WTC11 (cell line): ENCODE measurements around the gene CNTN1. TPM values are rescaled to one million over a fixed set of nuclear protein-coding genes. Genes with fewer than 3 reads are reported as not detected.

Source experiments
- ATAC-seq: fragments of 200-7000 bp; cut with Tn5 transposase; 2 replicates; pipeline ENCODE4 v1.10.0; 2021; ENCODE audit warnings: mild to moderate bottlenecking, moderate library complexity
- CTCF ChIA-PET: fragments of 300-600 bp; sonication (Branson Sonifier 250); formaldehyde crosslinking; loops from one replicate; lab custom pipeline; 2021; ENCODE audit warnings: antibody characterized with exemption; lab: Charles Lee
- POLR2A ChIA-PET: fragments of 350-600 bp; sonication (Branson Sonifier 250); formaldehyde crosslinking; loops from one replicate; lab custom pipeline; 2021; ENCODE audit warnings: antibody characterized with exemption; lab: Charles Lee
- DNase-seq: peaks from one replicate; pipeline ENCODE4 v3.0.0; 2021; ENCODE audit warnings: low spot score
- H3K27ac Mint-ChIP-seq: 2 replicates; pipeline ENCODE4 v1.8.0; 2021; ENCODE audit warnings: mixed read lengths
- H3K27me3 Mint-ChIP-seq: 2 replicates; pipeline ENCODE4 v1.8.0; 2021; ENCODE audit warnings: low read depth, mild to moderate bottlenecking, moderate library complexity, mixed read lengths
- H3K36me3 Mint-ChIP-seq: 2 replicates; pipeline ENCODE4 v1.8.0; 2021; ENCODE audit warnings: mixed read lengths
- H3K4me1 Mint-ChIP-seq: 2 replicates; pipeline ENCODE4 v1.8.0; 2022; ENCODE audit warnings: mixed read lengths
- H3K4me3 Mint-ChIP-seq: 2 replicates; pipeline ENCODE4 v1.8.0; 2021; ENCODE audit warnings: mild to moderate bottlenecking, moderate library complexity, mixed read lengths
- H3K9me3 Mint-ChIP-seq: 2 replicates; pipeline ENCODE4 v1.8.0; 2021; ENCODE audit warnings: mixed read lengths
- ATF3 ChIP-seq: sonication (generic); formaldehyde crosslinking; conservative IDR thresholded peaks from 2 replicates; pipeline ENCODE4 v1.8.1; 2022; ENCODE audit warnings: mild to moderate bottlenecking, missing genetic modification reagents
- CREB1 ChIP-seq: sonication (generic); formaldehyde crosslinking; IDR thresholded peaks from 2 replicates; pipeline ENCODE4 v1.8.0; 2023; ENCODE audit warnings: mild to moderate bottlenecking, missing genetic modification reagents
- CREM ChIP-seq: sonication (generic); formaldehyde crosslinking; IDR thresholded peaks from 2 replicates; pipeline ENCODE4 v1.8.1; 2022; ENCODE audit warnings: mild to moderate bottlenecking, missing genetic modification reagents, moderate library complexity
- ESRRA ChIP-seq: sonication (generic); formaldehyde crosslinking; IDR thresholded peaks from 2 replicates; pipeline ENCODE4 v1.8.1; 2022; ENCODE audit warnings: mild to moderate bottlenecking, missing genetic modification reagents, borderline replicate concordance
- IRF2 ChIP-seq: sonication (generic); formaldehyde crosslinking; IDR thresholded peaks from 2 replicates; pipeline ENCODE4 v1.8.0; 2022; ENCODE audit warnings: low read depth, missing genetic modification reagents, borderline replicate concordance
- JAZF1 ChIP-seq: fragments of 250-450 bp; sonication (Bioruptor Pico); IDR thresholded peaks from 2 replicates; pipeline ENCODE4 v1.9.0; 2021; ENCODE audit warnings: moderate library complexity, mild to moderate bottlenecking, inconsistent platforms
- MYBL2 ChIP-seq: sonication (generic); formaldehyde crosslinking; IDR thresholded peaks from 2 replicates; pipeline ENCODE4 v1.8.1; 2023; ENCODE audit warnings: mild to moderate bottlenecking, moderate library complexity, missing genetic modification reagents
- NFATC4 ChIP-seq: fragments of 250-450 bp; sonication (Bioruptor Pico); IDR thresholded peaks from 2 replicates; pipeline ENCODE4 v1.9.0; 2021; ENCODE audit warnings: mild to moderate bottlenecking
- NFE2L1 ChIP-seq: sonication (generic); formaldehyde crosslinking; IDR thresholded peaks from 2 replicates; pipeline ENCODE4 v1.8.1; 2023; ENCODE audit warnings: missing genetic modification reagents
- NR1H2 ChIP-seq: sonication (generic); formaldehyde crosslinking; IDR thresholded peaks from 2 replicates; pipeline ENCODE4 v1.9.0; 2021; ENCODE audit warnings: mild to moderate bottlenecking, moderate library complexity, missing genetic modification reagents
- OVOL2 ChIP-seq: fragments of 250-450 bp; sonication (Bioruptor Pico); IDR thresholded peaks from 2 replicates; pipeline ENCODE4 v1.9.0; 2021; ENCODE audit warnings: mild to moderate bottlenecking, borderline replicate concordance
- RELA ChIP-seq: sonication (generic); formaldehyde crosslinking; IDR thresholded peaks from 2 replicates; pipeline ENCODE4 v1.8.1; 2022; ENCODE audit warnings: missing genetic modification reagents, mild to moderate bottlenecking, borderline replicate concordance
- SOX15 ChIP-seq: fragments of 250-450 bp; sonication (Bioruptor Pico); IDR thresholded peaks from 2 replicates; pipeline ENCODE4 v1.9.0; 2021; ENCODE audit warnings: mild to moderate bottlenecking
- TEAD4 ChIP-seq: sonication (generic); formaldehyde crosslinking; IDR thresholded peaks from 2 replicates; pipeline ENCODE4 v1.8.0; 2022; ENCODE audit warnings: mild to moderate bottlenecking, missing genetic modification reagents
- USF1 ChIP-seq: sonication (generic); formaldehyde crosslinking; IDR thresholded peaks from 2 replicates; pipeline ENCODE4 v1.8.0; 2022; ENCODE audit warnings: mild to moderate bottlenecking, missing genetic modification reagents
- USF2 ChIP-seq: sonication (generic); formaldehyde crosslinking; IDR thresholded peaks from 2 replicates; pipeline ENCODE4 v1.8.1; 2023; ENCODE audit warnings: mild to moderate bottlenecking, missing genetic modification reagents, moderate library complexity
- ZNF121 ChIP-seq: sonication (generic); formaldehyde crosslinking; IDR thresholded peaks from 2 replicates; pipeline ENCODE4 v1.8.0; 2023; ENCODE audit warnings: missing genetic modification reagents
- ZNF219 ChIP-seq: sonication (generic); formaldehyde crosslinking; IDR thresholded peaks from 2 replicates; pipeline ENCODE4 v1.8.0; 2023; ENCODE audit warnings: missing genetic modification reagents, mild to moderate bottlenecking, borderline replicate concordance
- ZNF425 ChIP-seq: fragments of 250-450 bp; sonication (Bioruptor Pico); conservative IDR thresholded peaks from 2 replicates; pipeline ENCODE4 v1.9.0; 2021; ENCODE audit warnings: mild to moderate bottlenecking
- total RNA-seq: library from RNA; stranded (reverse); gene quantifications from 3 replicates; pipeline ENCODE4 v1.2.3, GENCODE V29; 2021
- TF ChIP-seq, protein P1 (sequence below): fragments of 250-450 bp; sonication (Bioruptor Pico); IDR thresholded peaks from 2 replicates; pipeline ENCODE4 v1.9.0; 2021; ENCODE audit warnings: mild to moderate bottlenecking
- TF ChIP-seq, protein P2 (sequence below): sonication (generic); formaldehyde crosslinking; IDR thresholded peaks from 2 replicates; pipeline ENCODE4 v1.8.0; 2023; ENCODE audit warnings: missing genetic modification reagents, mild to moderate bottlenecking, borderline replicate concordance
- TF ChIP-seq, protein P3 (sequence below): sonication (generic); formaldehyde crosslinking; IDR thresholded peaks from 2 replicates; pipeline ENCODE4 v1.8.1; 2022; ENCODE audit warnings: mild to moderate bottlenecking, moderate library complexity, missing genetic modification reagents

CNTN1 gene
- total RNA-seq, 1 experiment from 2014 or later = 16.9 TPM

GRCh38 chr12:40898505-40898904 is 206.3 kb downstream of the CNTN1 start (continued):
- no peak for TF ChIP-seq USF1
- no peak for TF ChIP-seq JAZF1 (CRISPR knock-in tag)
- no peak for TF ChIP-seq NFATC4 (CRISPR knock-in tag)
- no peak for TF ChIP-seq ZNF425 (CRISPR knock-in tag)
- no peak for TF ChIP-seq USF2 (CRISPR knock-in tag)
- TF ChIP-seq SOX15 (CRISPR knock-in tag) = no peak
- no peak for TF ChIP-seq MYBL2 (CRISPR knock-in tag)
- no peak for TF ChIP-seq CREM

DNA sequence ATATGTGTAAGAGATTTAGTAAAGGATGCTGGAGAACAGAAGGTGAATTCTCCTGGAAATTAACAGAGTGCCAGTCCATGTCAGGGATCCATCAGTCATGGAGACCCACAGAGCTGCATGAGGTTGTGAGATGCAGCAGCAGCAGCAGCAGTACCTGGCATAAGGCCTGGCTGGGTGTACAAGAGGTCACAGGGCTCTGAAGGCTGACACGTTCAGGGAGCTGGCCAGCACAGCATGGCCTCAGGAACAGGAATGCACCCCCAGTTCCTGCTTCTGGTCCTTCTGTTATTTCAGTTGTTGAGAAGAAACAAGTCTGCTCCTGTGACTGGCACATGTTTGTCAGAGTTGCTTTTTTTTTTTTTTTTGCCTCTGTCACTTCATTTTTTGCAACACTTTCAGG is 210.8 kb downstream of the CNTN1 start:
- POLR2A ChIA-PET = no interaction called here
- Mint-ChIP-seq H3K9me3 (no peaks in the 10 kb centered on the region), H3K36me3 (no peaks in the 10 kb centered on the region), H3K4me1 (no peaks in the 10 kb centered on the region), H3K27ac (no peak overlapping the region), H3K27me3 (no peaks in the 10 kb centered on the region), H3K4me3 (no peak overlapping the region)
- CTCF ChIA-PET = interaction anchor here (0.7 kb wide), 2 partner anchors 412 to 761 kb away, joined by 3 to 4 read pairs; no protein-coding TSS in a partner anchor
- ATAC-seq (peak; percentile 63), DNase-seq (no peak)
- TF ChIP-seq, protein P1, sequence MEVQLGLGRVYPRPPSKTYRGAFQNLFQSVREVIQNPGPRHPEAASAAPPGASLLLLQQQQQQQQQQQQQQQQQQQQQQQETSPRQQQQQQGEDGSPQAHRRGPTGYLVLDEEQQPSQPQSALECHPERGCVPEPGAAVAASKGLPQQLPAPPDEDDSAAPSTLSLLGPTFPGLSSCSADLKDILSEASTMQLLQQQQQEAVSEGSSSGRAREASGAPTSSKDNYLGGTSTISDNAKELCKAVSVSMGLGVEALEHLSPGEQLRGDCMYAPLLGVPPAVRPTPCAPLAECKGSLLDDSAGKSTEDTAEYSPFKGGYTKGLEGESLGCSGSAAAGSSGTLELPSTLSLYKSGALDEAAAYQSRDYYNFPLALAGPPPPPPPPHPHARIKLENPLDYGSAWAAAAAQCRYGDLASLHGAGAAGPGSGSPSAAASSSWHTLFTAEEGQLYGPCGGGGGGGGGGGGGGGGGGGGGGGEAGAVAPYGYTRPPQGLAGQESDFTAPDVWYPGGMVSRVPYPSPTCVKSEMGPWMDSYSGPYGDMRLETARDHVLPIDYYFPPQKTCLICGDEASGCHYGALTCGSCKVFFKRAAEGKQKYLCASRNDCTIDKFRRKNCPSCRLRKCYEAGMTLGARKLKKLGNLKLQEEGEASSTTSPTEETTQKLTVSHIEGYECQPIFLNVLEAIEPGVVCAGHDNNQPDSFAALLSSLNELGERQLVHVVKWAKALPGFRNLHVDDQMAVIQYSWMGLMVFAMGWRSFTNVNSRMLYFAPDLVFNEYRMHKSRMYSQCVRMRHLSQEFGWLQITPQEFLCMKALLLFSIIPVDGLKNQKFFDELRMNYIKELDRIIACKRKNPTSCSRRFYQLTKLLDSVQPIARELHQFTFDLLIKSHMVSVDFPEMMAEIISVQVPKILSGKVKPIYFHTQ = no peak
- TF ChIP-seq ZNF121 (CRISPR knock-in tag) = 0 out of 2 replicates have a peak, but pooled peaks have one; percentile 23
- TF ChIP-seq, all 79 proteins: peak for 1

DNA sequence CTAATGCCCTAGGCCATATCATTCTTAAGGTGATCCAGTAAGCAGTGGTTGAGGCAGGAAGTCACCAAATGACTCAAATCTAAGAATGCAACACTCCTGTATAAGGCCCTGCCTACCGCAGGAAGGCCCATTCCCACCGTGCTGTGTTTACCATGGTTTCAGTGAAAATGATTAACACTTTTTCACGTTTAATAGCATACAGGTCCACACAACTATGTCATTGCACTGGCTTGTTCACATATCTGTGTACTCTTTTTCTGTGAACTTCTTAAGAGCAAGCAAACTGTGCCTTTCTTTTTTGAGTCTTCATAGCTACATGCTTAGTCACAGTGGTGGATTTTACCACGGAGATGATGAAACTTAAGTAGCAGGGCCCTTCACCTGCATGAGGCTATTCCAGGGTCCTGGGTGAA is 214.9 kb downstream of the CNTN1 start:
- no peaks in the 10 kb centered on the region for H3K27me3 Mint-ChIP-seq
- TF ChIP-seq, protein P2, sequence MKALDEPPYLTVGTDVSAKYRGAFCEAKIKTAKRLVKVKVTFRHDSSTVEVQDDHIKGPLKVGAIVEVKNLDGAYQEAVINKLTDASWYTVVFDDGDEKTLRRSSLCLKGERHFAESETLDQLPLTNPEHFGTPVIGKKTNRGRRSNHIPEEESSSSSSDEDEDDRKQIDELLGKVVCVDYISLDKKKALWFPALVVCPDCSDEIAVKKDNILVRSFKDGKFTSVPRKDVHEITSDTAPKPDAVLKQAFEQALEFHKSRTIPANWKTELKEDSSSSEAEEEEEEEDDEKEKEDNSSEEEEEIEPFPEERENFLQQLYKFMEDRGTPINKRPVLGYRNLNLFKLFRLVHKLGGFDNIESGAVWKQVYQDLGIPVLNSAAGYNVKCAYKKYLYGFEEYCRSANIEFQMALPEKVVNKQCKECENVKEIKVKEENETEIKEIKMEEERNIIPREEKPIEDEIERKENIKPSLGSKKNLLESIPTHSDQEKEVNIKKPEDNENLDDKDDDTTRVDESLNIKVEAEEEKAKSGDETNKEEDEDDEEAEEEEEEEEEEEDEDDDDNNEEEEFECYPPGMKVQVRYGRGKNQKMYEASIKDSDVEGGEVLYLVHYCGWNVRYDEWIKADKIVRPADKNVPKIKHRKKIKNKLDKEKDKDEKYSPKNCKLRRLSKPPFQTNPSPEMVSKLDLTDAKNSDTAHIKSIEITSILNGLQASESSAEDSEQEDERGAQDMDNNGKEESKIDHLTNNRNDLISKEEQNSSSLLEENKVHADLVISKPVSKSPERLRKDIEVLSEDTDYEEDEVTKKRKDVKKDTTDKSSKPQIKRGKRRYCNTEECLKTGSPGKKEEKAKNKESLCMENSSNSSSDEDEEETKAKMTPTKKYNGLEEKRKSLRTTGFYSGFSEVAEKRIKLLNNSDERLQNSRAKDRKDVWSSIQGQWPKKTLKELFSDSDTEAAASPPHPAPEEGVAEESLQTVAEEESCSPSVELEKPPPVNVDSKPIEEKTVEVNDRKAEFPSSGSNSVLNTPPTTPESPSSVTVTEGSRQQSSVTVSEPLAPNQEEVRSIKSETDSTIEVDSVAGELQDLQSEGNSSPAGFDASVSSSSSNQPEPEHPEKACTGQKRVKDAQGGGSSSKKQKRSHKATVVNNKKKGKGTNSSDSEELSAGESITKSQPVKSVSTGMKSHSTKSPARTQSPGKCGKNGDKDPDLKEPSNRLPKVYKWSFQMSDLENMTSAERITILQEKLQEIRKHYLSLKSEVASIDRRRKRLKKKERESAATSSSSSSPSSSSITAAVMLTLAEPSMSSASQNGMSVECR (CRISPR knock-in tag) = no peak
- TF ChIP-seq ZNF219 (CRISPR knock-in tag) (no peak), ATF3 (no peak), RELA (CRISPR knock-in tag) (no peak), SOX15 (CRISPR knock-in tag) (no peak), OVOL2 (CRISPR knock-in tag) (no peak), JAZF1 (CRISPR knock-in tag) (no peak), NR1H2 (CRISPR knock-in tag) (no peak), CREB1 (CRISPR knock-in tag) (no peak), ESRRA (CRISPR knock-in tag) (no peak), IRF2 (CRISPR knock-in tag) (no peak), NFE2L1 (no peak), TEAD4 (CRISPR knock-in tag) (no peak)
- TF ChIP-seq, protein P3, sequence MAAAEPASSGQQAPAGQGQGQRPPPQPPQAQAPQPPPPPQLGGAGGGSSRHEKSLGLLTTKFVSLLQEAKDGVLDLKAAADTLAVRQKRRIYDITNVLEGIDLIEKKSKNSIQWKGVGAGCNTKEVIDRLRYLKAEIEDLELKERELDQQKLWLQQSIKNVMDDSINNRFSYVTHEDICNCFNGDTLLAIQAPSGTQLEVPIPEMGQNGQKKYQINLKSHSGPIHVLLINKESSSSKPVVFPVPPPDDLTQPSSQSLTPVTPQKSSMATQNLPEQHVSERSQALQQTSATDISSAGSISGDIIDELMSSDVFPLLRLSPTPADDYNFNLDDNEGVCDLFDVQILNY (CRISPR knock-in tag) = no peak

More for the DNA sequence above, 214.9 kb downstream of the CNTN1 start:
- Mint-ChIP-seq H3K4me3 (no peak overlapping the region), H3K4me1 (no peaks in the 10 kb centered on the region), H3K27ac (peak overlapping the region; percentile 49; the same call in 1 of the 2 replicates), H3K36me3 (no peaks in the 10 kb centered on the region), H3K9me3 (no peaks in the 10 kb centered on the region)
- no peak for DNase-seq
- ATAC-seq = no peak
- ChIA-PET CTCF (no interaction called here), POLR2A (no interaction called here)
